Measurements from ENCODE around the gene CHRNA3. TPM values are rescaled to one million over a fixed set of nuclear protein-coding genes. Genes with fewer than 3 reads are reported as not detected.

The CHRNA3 gene
- total RNA-seq, 1 donor from 2014 or later, result 3.8 TPM

- H3K27me3 Mint-ChIP-seq (ENCODE audit: low read depth), result peaks cover 31% of the 10 kb centered on the region
- H3K4me3 Mint-ChIP-seq, result peak overlapping the region; percentile 81
- TF ChIP-seq, protein P1, sequence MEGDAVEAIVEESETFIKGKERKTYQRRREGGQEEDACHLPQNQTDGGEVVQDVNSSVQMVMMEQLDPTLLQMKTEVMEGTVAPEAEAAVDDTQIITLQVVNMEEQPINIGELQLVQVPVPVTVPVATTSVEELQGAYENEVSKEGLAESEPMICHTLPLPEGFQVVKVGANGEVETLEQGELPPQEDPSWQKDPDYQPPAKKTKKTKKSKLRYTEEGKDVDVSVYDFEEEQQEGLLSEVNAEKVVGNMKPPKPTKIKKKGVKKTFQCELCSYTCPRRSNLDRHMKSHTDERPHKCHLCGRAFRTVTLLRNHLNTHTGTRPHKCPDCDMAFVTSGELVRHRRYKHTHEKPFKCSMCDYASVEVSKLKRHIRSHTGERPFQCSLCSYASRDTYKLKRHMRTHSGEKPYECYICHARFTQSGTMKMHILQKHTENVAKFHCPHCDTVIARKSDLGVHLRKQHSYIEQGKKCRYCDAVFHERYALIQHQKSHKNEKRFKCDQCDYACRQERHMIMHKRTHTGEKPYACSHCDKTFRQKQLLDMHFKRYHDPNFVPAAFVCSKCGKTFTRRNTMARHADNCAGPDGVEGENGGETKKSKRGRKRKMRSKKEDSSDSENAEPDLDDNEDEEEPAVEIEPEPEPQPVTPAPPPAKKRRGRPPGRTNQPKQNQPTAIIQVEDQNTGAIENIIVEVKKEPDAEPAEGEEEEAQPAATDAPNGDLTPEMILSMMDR (conservative IDR thresholded peaks at IDR 0.05), result no peak
- H3K9me3 Mint-ChIP-seq, result no peaks in the 10 kb centered on the region
- H3K4me1 Mint-ChIP-seq, result peaks cover 10% of the 10 kb centered on the region
- no peak overlapping the region for H3K27ac Mint-ChIP-seq (ENCODE audit: unreplicated experiment)
- DNase-seq (ENCODE audit: low read depth, low spot score), result no peak
- H3K36me3 Mint-ChIP-seq (ENCODE audit: low read depth), result no peaks in the 10 kb centered on the region
Measured at GRCh38 chr15:78641749-78642275, 21.0 kb upstream of the CHRNA3 start.

DNA sequence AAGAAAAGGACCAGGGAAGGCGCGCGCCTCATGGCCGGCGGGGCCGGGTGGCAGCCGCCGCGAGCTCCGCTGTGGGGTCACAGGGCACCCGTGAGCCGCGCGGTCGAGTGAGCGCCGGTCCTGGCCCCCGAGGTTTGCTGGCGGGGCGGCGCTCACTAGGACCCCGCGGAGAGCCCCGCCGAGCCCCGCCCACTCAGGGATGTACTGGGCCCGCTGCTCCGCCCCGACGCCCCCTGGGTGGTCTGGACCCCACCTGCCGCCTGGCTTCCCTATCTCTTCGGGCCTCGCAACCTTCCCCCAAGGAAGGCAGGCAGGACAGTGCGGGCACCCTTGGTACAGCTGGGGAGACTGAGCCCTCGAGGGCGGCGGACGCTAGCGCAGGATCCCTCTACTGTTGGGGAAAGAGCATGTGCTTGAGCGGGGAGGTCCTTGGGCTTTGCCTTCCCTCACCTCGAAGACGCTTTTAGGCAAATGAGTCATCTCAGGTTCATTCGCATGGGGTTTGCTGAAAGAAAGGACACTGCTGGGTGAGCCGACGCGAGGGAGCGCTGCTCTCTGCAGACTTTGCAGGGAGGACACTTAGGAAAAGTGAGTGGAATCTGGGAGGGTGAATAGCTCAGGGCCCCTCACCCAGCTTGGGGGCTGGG is 20.4 kb upstream of the CHRNA3 start, which contains the start of gene CHRNB4:
TSS of gene CHRNB4 (minus strand) at position 109 of the 647 bp plus-strand sequence. CDS start at position 32, 77 bp downstream.
- no peaks in the 10 kb centered on the region for H3K36me3 Mint-ChIP-seq (ENCODE audit: low read depth)
- H3K27me3 Mint-ChIP-seq (ENCODE audit: low read depth), result peaks cover 36% of the 10 kb centered on the region
- H3K4me1 Mint-ChIP-seq, result peaks cover 10% of the 10 kb centered on the region
- peak within 1 kb of the TSS; percentile 81 for H3K4me3 Mint-ChIP-seq
- no peaks in the 10 kb centered on the region for H3K9me3 Mint-ChIP-seq
- no peak within 1 kb of the TSS for H3K27ac Mint-ChIP-seq (ENCODE audit: unreplicated experiment)
- DNase-seq (ENCODE audit: low read depth, low spot score), result peak; percentile 55
- TF ChIP-seq, protein P1 (conservative IDR thresholded peaks at IDR 0.05), result no peak

GRCh38 chr15:78640527-78641101 is 19.8 kb upstream of the CHRNA3 start:
- Mint-ChIP-seq H3K27me3 (ENCODE audit: low read depth) (peaks cover 37% of the 10 kb centered on the region), H3K4me3 (peak overlapping the region; percentile 75), H3K9me3 (no peaks in the 10 kb centered on the region), H3K4me1 (peaks cover 10% of the 10 kb centered on the region), H3K27ac (ENCODE audit: unreplicated experiment) (no peak overlapping the region), H3K36me3 (ENCODE audit: low read depth) (no peaks in the 10 kb centered on the region)
- DNase-seq (ENCODE audit: low read depth, low spot score), result no peak
- TF ChIP-seq, protein P1 (conservative IDR thresholded peaks at IDR 0.05), result no peak

DNA sequence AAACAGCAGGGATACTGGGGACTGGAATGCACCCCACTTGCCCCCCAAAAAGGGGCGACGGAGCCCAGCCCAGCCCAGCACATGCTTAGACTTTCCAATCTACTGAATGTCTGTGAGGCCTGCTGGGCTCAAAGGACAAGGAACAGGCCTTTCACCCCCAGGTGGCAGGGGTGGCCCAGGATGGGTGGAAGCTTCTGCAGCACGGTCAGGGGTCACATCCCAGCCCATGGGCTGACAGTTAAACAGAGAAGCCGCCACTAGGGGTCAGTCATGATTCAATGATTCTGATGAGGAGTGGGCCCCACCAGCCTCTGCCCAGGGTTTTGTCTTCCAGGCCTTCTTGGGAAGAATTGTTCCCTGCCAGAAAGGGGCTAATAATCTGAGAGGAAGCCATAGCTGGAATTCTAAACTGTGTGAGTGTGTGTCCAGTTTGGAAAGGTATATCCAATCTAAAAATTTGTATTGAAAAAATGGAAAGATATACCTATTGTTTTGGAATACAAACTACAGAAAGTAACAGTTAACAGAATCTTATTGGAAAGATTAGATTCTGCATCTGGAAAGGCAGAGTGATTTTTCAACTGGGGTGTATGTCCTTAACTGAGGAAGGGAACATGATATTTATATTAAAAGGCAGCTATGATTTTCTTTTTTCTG is 18.0 kb upstream of the CHRNA3 start:
- Mint-ChIP-seq H3K4me3 (peak overlapping the region; percentile 83), H3K27me3 (ENCODE audit: low read depth) (peaks cover 44% of the 10 kb centered on the region), H3K27ac (ENCODE audit: unreplicated experiment) (no peak overlapping the region), H3K4me1 (peaks cover 10% of the 10 kb centered on the region), H3K36me3 (ENCODE audit: low read depth) (no peaks in the 10 kb centered on the region), H3K9me3 (no peaks in the 10 kb centered on the region)
- DNase-seq (ENCODE audit: low read depth, low spot score), result peak; percentile 90
- TF ChIP-seq, protein P1 (conservative IDR thresholded peaks at IDR 0.05), result peak; percentile 76

DNA sequence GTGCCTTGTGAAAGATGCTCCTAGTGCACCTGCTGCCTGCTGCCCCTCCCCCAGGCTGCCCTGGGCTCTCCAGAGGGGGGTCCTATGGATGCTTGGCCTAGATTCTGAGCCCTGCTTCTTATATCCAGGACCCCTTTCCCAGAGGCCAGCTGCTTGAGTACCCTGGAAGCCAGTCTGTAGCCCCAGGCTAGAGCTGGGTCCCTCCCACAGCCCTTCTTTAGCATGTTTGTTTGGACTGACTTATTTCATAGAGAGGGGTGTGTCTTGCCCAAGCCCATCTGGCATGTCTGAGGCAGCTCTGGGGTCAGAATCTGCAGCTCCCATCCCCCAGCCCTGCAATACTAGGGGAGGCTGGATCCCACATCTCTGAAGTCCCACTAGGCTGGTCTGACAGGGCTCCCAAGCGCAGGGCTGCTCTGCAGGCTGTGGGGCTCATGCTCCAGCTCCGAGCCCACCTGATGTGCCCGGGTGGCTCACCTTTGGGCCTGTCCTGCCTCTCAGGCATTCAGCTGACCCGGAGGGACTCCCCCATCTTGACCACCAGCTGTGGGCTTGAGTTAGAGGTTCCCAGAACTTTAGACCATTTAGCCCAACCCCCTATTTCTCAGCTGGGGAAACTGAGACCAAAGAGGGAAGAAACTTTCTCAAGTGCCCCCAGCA is 17.1 kb upstream of the CHRNA3 start:
- H3K27ac Mint-ChIP-seq (ENCODE audit: unreplicated experiment), result no peak overlapping the region
- TF ChIP-seq, protein P1 (conservative IDR thresholded peaks at IDR 0.05), result no peak
- DNase-seq (ENCODE audit: low read depth, low spot score), result no peak
- H3K4me1 Mint-ChIP-seq, result peaks cover 10% of the 10 kb centered on the region
- H3K4me3 Mint-ChIP-seq, result peak overlapping the region; percentile 23
- no peaks in the 10 kb centered on the region for H3K36me3 Mint-ChIP-seq (ENCODE audit: low read depth)
- H3K9me3 Mint-ChIP-seq, result peaks cover 2% of the 10 kb centered on the region
- H3K27me3 Mint-ChIP-seq (ENCODE audit: low read depth), result peaks cover 47% of the 10 kb centered on the region

Measured in neural crest cell (in vitro differentiated cells).